NB4 (cell line): Measurements from ENCODE around the gene GM2A.

Experiments
- DNase-seq: peaks from one replicate; pipeline ENCODE4 v3.0.0; 2010; ENCODE audit warnings: low read depth
- H3K4me3 ChIP-seq: one replicate; pipeline ENCODE4 v1.5.1; 2011; ENCODE audit warnings: mild to moderate bottlenecking, low read depth, low read length, moderate library complexity
- CTCF ChIP-seq: IDR thresholded peaks from one replicate; pipeline ENCODE4 v1.5.1; 2012; ENCODE audit warnings: low read depth, low read length
- MAX ChIP-seq: IDR thresholded peaks from 2 replicates; pipeline ENCODE4 v1.6.1; 2011; ENCODE audit warnings: low read depth, low read length
- MYC ChIP-seq: IDR thresholded peaks from 2 replicates; pipeline ENCODE4 v1.6.1; 2011; ENCODE audit warnings: low read depth, low read length
- POLR2A ChIP-seq: IDR thresholded peaks from 2 replicates; pipeline ENCODE4 v1.6.1; 2011; ENCODE audit warnings: mild to moderate bottlenecking; ENCODE audit not compliant: insufficient read length; ENCODE audit errors: extremely low read depth

The GM2A gene

GRCh38 chr5:151259931-151260330 lies 6.9 kb downstream of the GM2A start:
- no peak for TF ChIP-seq CTCF
- TF ChIP-seq MYC, result no peak
- no peak for TF ChIP-seq MAX
- TF ChIP-seq POLR2A, result no peak
- no peak for DNase-seq
- H3K4me3 ChIP-seq, result no peak overlapping the region

GRCh38 chr5:151262532-151262931 lies 9.5 kb downstream of the GM2A start:
- no peak overlapping the region for H3K4me3 ChIP-seq
- DNase-seq, result no peak
- TF ChIP-seq MAX (no peak), CTCF (no peak), POLR2A (no peak), MYC (no peak)

- no peak overlapping the region for H3K4me3 ChIP-seq
- no peak for DNase-seq
- TF ChIP-seq CTCF (no peak), MYC (no peak), POLR2A (no peak), MAX (no peak)
These were observed 11.1 kb downstream of the GM2A start for GRCh38 chr5:151264113-151264512.

GRCh38 chr5:151267491-151268260 lies 14.7 kb downstream of the GM2A start:
- no peak for DNase-seq
- TF ChIP-seq POLR2A (no peak), CTCF (no peak), MYC (no peak), MAX (no peak)
- no peak overlapping the region for H3K4me3 ChIP-seq

GRCh38 chr5:151270599-151270998 lies 17.6 kb downstream of the GM2A start:
- no peak for TF ChIP-seq MAX
- TF ChIP-seq CTCF, result no peak
- TF ChIP-seq MYC, result no peak
- TF ChIP-seq POLR2A, result no peak
- H3K4me3 ChIP-seq, result no peak overlapping the region
- DNase-seq, result no peak
